ENCODE data around the gene BTD. TPM values are rescaled to one million over a fixed set of nuclear protein-coding genes. Genes with fewer than 3 reads are reported as not detected.
"Not testable (repeated sequence)": the region's sequence is repeated elsewhere in the genome, so short reads cannot be mapped to it uniquely, and the experiment has no call there.

Gene BTD
- total and polyA plus RNA-seq, 4 donors, result 45.8 to 78.1 (median 47.8) TPM

- TF ChIP-seq JUND (IDR thresholded peaks at IDR 0.05) (peak in 1 of 2 donors; percentile 58), SP1 (IDR thresholded peaks at IDR 0.05) (peak; percentile 82), HNF4G (IDR thresholded peaks at IDR 0.05) (peak; percentile 51), RXRA (IDR thresholded peaks at IDR 0.05) (peak; percentile 76), HNF4A (conservative IDR thresholded peaks at IDR 0.05) (peak; percentile 88), RAD21 (IDR thresholded peaks at IDR 0.05) (peak in 1 of 2 donors; percentile 6), REST (IDR thresholded peaks at IDR 0.05) (peak; percentile 27)
- H3K36me3 ChIP-seq (ENCODE audit: control insufficient read depth in 4 of 4, insufficient read depth in 3 of 4, low read depth in 1 of 4, low read length in 3 of 4); H3K9me3 ChIP-seq (ENCODE audit: control insufficient read depth in 4 of 4, low read length in 3 of 4); H3K9ac ChIP-seq (ENCODE audit: low read depth in 1 of 2, low read length in 2 of 2); H3K27me3 ChIP-seq (ENCODE audit: control insufficient read depth in 4 of 4, insufficient read depth in 4 of 4, low read length in 3 of 4); H3K4me3 ChIP-seq (ENCODE audit: low read depth in 1 of 3, low read length in 3 of 3); DNase-seq (ENCODE audit: low spot score): not testable (repeated sequence)
- 37% methylated on average over 1 of the region's 1 CpG for WGBS
- H3K27ac ChIP-seq (ENCODE audit: low read depth in 1 of 2, low read length in 2 of 2), result peak overlapping the region in 1 of 2 donors; percentile 6
- peaks cover 15 to 81% (median 70%) of the 10 kb centered on the region in 4 donors for H3K4me1 ChIP-seq (ENCODE audit: control insufficient read depth in 4 of 4, insufficient read depth in 4 of 4, low read length in 3 of 4)
These were observed 3.0 kb downstream of the BTD start for GRCh38 chr3:15604584-15604983.

GRCh38 chr3:15606434-15606891 lies 4.9 kb downstream of the BTD start:
- H3K36me3 ChIP-seq (ENCODE audit: control insufficient read depth in 4 of 4, insufficient read depth in 3 of 4, low read depth in 1 of 4, low read length in 3 of 4), result no peaks in the 10 kb centered on the region
- no peak for DNase-seq (ENCODE audit: low spot score)
- peak overlapping the region in 1 of 2 donors; percentile 14 for H3K9ac ChIP-seq (ENCODE audit: low read depth in 1 of 2, low read length in 2 of 2)
- no peak overlapping the region for H3K4me3 ChIP-seq (ENCODE audit: low read depth in 1 of 3, low read length in 3 of 3)
- no peaks in the 10 kb centered on the region for H3K9me3 ChIP-seq (ENCODE audit: control insufficient read depth in 4 of 4, low read length in 3 of 4)
- H3K4me1 ChIP-seq (ENCODE audit: control insufficient read depth in 4 of 4, insufficient read depth in 4 of 4, low read length in 3 of 4), result peaks cover 14 to 82% (median 66%) of the 10 kb centered on the region in 4 donors
- no peaks in the 10 kb centered on the region for H3K27me3 ChIP-seq (ENCODE audit: control insufficient read depth in 4 of 4, insufficient read depth in 4 of 4, low read length in 3 of 4)
- no peak for TF ChIP-seq FOXA1 (IDR thresholded peaks at IDR 0.05)
- TF ChIP-seq MAX (IDR thresholded peaks at IDR 0.05), result peak; percentile 20
- no peak for TF ChIP-seq REST (IDR thresholded peaks at IDR 0.05)
- no peak for TF ChIP-seq GABPA (IDR thresholded peaks at IDR 0.05 in 1 of 2, conservative IDR thresholded peaks at IDR 0.05 in 1 of 2)
- peak; percentile 44 for TF ChIP-seq ATF3 (IDR thresholded peaks at IDR 0.05)
- peak; percentile 78 for TF ChIP-seq JUND (IDR thresholded peaks at IDR 0.05)
- TF ChIP-seq RXRA (IDR thresholded peaks at IDR 0.05), result peak; percentile 97
- TF ChIP-seq HNF4G (IDR thresholded peaks at IDR 0.05), result peak; percentile 65
- peak in 1 of 2 donors; percentile 27 for TF ChIP-seq EGR1 (IDR thresholded peaks at IDR 0.05; ENCODE audit: low read depth in 2 of 2)
- TF ChIP-seq ZBTB33 (IDR thresholded peaks at IDR 0.05), result peak; percentile 71
- peak; percentile 94 for TF ChIP-seq SP1 (IDR thresholded peaks at IDR 0.05)
- peak; percentile 40 for TF ChIP-seq TAF1 (conservative IDR thresholded peaks at IDR 0.05)
- no peak for TF ChIP-seq CTCF (IDR thresholded peaks at IDR 0.05; ENCODE audit: low read depth, low read length, missing input control)
- peak; percentile 66 for TF ChIP-seq FOXA2 (IDR thresholded peaks at IDR 0.05)
- TF ChIP-seq NR2F2 (IDR thresholded peaks at IDR 0.05), result peak; percentile 80
- peak; percentile 84 to 93 for TF ChIP-seq HNF4A (conservative IDR thresholded peaks at IDR 0.05)
- peak; percentile 18 to 40 for TF ChIP-seq RAD21 (IDR thresholded peaks at IDR 0.05)
- TF ChIP-seq YY1 (IDR thresholded peaks at IDR 0.05), result peak; percentile 77
- 25% methylated on average over 2 of the region's 2 CpGs for WGBS
- H3K27ac ChIP-seq (ENCODE audit: low read depth in 1 of 2, low read length in 2 of 2), result peak overlapping the region; percentile 68 to 78

Data from liver (tissue), 9 donors.